ENCODE measurements around the gene EP400.

DNA sequence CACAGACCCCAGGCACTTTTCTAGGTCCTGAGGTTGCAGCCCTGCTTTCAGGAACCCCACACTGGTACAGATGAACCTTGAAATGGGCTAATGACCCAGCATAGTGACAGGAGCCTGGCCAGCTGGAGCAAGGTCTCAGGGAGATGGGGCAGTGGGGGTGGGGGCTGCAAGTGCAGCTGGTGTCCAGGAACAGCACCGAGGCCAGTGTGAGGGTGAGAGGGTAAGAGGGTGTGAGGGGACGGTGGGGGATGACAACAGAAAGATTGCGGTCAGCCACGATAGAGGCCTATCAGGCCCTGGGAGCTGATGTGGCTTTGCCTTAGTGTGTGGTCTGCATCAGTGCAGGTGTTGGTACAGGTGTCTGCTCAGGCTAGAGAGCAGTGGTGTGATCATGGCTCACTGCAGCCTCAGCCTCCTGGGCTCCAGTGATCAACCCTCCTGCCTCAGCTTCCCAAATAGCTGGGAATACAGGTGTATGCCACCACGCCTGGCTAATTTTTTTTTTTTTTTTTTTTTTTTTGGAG lies 59.7 kb downstream of the EP400 start:
- TF ChIP-seq, protein P1, sequence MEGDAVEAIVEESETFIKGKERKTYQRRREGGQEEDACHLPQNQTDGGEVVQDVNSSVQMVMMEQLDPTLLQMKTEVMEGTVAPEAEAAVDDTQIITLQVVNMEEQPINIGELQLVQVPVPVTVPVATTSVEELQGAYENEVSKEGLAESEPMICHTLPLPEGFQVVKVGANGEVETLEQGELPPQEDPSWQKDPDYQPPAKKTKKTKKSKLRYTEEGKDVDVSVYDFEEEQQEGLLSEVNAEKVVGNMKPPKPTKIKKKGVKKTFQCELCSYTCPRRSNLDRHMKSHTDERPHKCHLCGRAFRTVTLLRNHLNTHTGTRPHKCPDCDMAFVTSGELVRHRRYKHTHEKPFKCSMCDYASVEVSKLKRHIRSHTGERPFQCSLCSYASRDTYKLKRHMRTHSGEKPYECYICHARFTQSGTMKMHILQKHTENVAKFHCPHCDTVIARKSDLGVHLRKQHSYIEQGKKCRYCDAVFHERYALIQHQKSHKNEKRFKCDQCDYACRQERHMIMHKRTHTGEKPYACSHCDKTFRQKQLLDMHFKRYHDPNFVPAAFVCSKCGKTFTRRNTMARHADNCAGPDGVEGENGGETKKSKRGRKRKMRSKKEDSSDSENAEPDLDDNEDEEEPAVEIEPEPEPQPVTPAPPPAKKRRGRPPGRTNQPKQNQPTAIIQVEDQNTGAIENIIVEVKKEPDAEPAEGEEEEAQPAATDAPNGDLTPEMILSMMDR (conservative IDR thresholded peaks at IDR 0.05), result no peak
- no peak for TF ChIP-seq ZFX (IDR thresholded peaks at IDR 0.05)
